K562 (cell line): ENCODE results near the gene ST6GAL1. TPM values are rescaled to one million over a fixed set of nuclear protein-coding genes. Genes with fewer than 3 reads are reported as not detected.
A peak's percentile ranks its signal among the peaks of the same experiment; 100 is the strongest.

ENCODE experiments used
- CBFB ChIP-seq: sonication (generic); formaldehyde crosslinking; IDR thresholded peaks from 2 replicates; pipeline ENCODE4 v1.4.0; 2020; ENCODE audit warnings: mild to moderate bottlenecking, missing genetic modification reagents
- CREM ChIP-seq: IDR thresholded peaks from 2 replicates; pipeline ENCODE4 v1.6.1; 2014; ENCODE audit warnings: antibody characterized with exemption, low read depth
- E2F1 ChIP-seq: sonication (generic); formaldehyde crosslinking; IDR thresholded peaks from 2 replicates; pipeline ENCODE4 v1.8.1; 2023; ENCODE audit warnings: mild to moderate bottlenecking, missing genetic modification reagents, moderate library complexity
- EP400 ChIP-seq: fragments of 450-650 bp; IDR thresholded peaks from 2 replicates; pipeline ENCODE4 v1.6.1; 2017; ENCODE audit warnings: antibody characterized with exemption, mild to moderate bottlenecking, moderate library complexity
- FOXM1 ChIP-seq, 2 experiments: fragments of 450-650 bp in 1 of 2; sonication (generic) in 1 of 2; formaldehyde crosslinking in 1 of 2; IDR thresholded peaks; 2 replicates each; pipeline versions ENCODE4 v1.6.1 to v1.9.0; 2017 to 2022; ENCODE audit warnings: low read depth in 2 of 2, mild to moderate bottlenecking in 2 of 2, missing genetic modification reagents in 1 of 2, moderate library complexity in 1 of 2
- POLR2B ChIP-seq: fragments of 450-650 bp; IDR thresholded peaks from 2 replicates; pipeline ENCODE4 v1.6.1; 2018; ENCODE audit warnings: low read depth; ENCODE audit not compliant: partially characterized antibody
- TBP ChIP-seq: optimal IDR thresholded peaks from 2 replicates; pipeline ENCODE3; 2011; ENCODE audit warnings: low read depth, low read length, improper control_type of control experiment
- VEZF1 ChIP-seq: fragments of 200-800 bp; sonication (Bioruptor generic); IDR thresholded peaks from 2 replicates; pipeline ENCODE4 v1.6.1; 2017; ENCODE audit warnings: missing genetic modification characterization, missing compliant biosample characterization
- polyA plus RNA-seq, 8 experiments: library from polyadenylated mRNA; depleted of rRNA in 4 of 8; stranded (reverse) in 5 of 8; unstranded in 3 of 8; fragments of >200 nt; fragmentation: Nextera tagmentation in 2 of 8; fragmentation: Illumina TruSeq in 1 of 8; extraction: Ambion mirVana in 2 of 8; extraction: Trizol in 1 of 8; gene quantifications; 2 replicates each; pipeline versions ENCODE4 v1.2.1 to v1.2.3, GENCODE V29; 2011 to 2014; ENCODE audit warnings: inconsistent platforms in 1 of 8, missing spikeins in 1 of 8
- total RNA-seq, 7 experiments: library from RNA; depleted of rRNA in 6 of 7; stranded (reverse); fragments of >200 nt in 6 of 7; fragmentation: Illumina TruSeq in 2 of 7; extraction: Trizol in 2 of 7; gene quantifications; 2 replicates each; pipeline versions ENCODE4 v1.2.1 to v1.2.3, GENCODE V29; 2011 to 2021; ENCODE audit warnings: low replicate concordance in 1 of 7
- TF ChIP-seq, protein P1 (sequence below), 2 experiments: fragments of 450-650 bp; formaldehyde crosslinking in 1 of 2; IDR thresholded peaks; 2 replicates each; pipeline versions ENCODE4 v1.4.0 to v1.6.1; 2014 to 2020; ENCODE audit warnings: mild to moderate bottlenecking in 2 of 2, borderline replicate concordance in 1 of 2, low read depth in 1 of 2
- TF ChIP-seq, protein P2 (sequence below): sonication (generic); formaldehyde crosslinking; IDR thresholded peaks from 2 replicates; pipeline ENCODE4 v1.8.0; 2022; ENCODE audit warnings: missing genetic modification reagents, mild to moderate bottlenecking, moderate library complexity, borderline replicate concordance
- TF ChIP-seq, protein P3 (sequence below), 3 experiments: fragments of 200-800 bp in 1 of 3; sonication (Bioruptor generic) in 1 of 3; sonication (generic) in 1 of 3; formaldehyde crosslinking in 1 of 3; IDR thresholded peaks; 2 replicates each; pipeline versions ENCODE4 v1.6.1 to v1.8.0; 2016 to 2022; ENCODE audit warnings: mild to moderate bottlenecking in 2 of 3, missing compliant biosample characterization in 2 of 3, missing genetic modification characterization in 2 of 3, missing genetic modification reagents in 1 of 3

ST6GAL1 gene
- total and polyA plus RNA-seq, 9 of the 15 experiments (the other 6 are each of a cell fraction or from before 2014, with no cell fraction given) = 31.9 to 145 (median 71.0) TPM

DNA sequence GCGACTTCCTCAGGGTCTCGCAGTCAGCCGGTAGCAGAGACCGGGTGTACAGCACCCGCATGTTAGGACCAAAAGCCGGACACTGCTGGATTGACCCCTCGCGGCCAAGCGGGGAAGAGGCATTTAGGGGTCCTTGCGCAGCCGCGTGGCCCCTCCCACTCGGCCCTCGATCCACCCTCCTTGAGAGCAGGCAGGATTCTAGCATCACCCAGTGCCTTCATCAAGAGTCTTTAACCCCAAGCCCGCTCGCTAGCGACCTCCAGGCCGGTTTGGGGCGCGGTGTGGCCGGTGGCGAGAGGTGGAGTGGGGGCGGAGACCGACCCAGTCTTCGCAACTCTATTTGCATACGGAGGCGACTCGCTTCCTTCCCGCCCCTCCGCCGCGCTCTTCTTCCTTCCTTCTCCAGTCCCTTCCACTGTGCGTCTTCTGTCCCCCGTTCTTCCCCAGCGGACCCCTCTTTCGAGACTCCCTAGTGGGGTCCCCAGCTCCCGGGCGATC, at the start of gene ST6GAL1 (continued):
- TF ChIP-seq, protein P1, sequence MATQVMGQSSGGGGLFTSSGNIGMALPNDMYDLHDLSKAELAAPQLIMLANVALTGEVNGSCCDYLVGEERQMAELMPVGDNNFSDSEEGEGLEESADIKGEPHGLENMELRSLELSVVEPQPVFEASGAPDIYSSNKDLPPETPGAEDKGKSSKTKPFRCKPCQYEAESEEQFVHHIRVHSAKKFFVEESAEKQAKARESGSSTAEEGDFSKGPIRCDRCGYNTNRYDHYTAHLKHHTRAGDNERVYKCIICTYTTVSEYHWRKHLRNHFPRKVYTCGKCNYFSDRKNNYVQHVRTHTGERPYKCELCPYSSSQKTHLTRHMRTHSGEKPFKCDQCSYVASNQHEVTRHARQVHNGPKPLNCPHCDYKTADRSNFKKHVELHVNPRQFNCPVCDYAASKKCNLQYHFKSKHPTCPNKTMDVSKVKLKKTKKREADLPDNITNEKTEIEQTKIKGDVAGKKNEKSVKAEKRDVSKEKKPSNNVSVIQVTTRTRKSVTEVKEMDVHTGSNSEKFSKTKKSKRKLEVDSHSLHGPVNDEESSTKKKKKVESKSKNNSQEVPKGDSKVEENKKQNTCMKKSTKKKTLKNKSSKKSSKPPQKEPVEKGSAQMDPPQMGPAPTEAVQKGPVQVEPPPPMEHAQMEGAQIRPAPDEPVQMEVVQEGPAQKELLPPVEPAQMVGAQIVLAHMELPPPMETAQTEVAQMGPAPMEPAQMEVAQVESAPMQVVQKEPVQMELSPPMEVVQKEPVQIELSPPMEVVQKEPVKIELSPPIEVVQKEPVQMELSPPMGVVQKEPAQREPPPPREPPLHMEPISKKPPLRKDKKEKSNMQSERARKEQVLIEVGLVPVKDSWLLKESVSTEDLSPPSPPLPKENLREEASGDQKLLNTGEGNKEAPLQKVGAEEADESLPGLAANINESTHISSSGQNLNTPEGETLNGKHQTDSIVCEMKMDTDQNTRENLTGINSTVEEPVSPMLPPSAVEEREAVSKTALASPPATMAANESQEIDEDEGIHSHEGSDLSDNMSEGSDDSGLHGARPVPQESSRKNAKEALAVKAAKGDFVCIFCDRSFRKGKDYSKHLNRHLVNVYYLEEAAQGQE (IDR thresholded peaks at IDR 0.05; ENCODE audit: borderline replicate concordance) = peak; percentile 81
- TF ChIP-seq, protein P1 (CRISPR knock-in tag; IDR thresholded peaks at IDR 0.05; ENCODE audit: low read depth) = no peak
- 0 out of 2 replicates have a peak, but pooled peaks have one; percentile 19 for TF ChIP-seq E2F1 (CRISPR knock-in tag)
- TF ChIP-seq TBP = peak; percentile 77
- peak; percentile 61 for TF ChIP-seq EP400
- TF ChIP-seq POLR2B = peak; percentile 89
- TF ChIP-seq, protein P2, sequence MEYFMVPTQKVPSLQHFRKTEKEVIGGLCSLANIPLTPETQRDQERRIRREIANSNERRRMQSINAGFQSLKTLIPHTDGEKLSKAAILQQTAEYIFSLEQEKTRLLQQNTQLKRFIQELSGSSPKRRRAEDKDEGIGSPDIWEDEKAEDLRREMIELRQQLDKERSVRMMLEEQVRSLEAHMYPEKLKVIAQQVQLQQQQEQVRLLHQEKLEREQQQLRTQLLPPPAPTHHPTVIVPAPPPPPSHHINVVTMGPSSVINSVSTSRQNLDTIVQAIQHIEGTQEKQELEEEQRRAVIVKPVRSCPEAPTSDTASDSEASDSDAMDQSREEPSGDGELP (CRISPR knock-in tag) = peak; percentile 84
- TF ChIP-seq, protein P3, sequence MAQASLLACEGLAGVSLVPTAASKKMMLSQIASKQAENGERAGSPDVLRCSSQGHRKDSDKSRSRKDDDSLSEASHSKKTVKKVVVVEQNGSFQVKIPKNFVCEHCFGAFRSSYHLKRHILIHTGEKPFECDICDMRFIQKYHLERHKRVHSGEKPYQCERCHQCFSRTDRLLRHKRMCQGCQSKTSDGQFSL (CRISPR knock-in tag; IDR thresholded peaks at IDR 0.05) = no peak
- TF ChIP-seq, protein P3 (tag; IDR thresholded peaks at IDR 0.05) = 0 out of 4 replicates have a peak, but pooled peaks of 1 of the 2 experiments have one; percentile 0
- TF ChIP-seq CREM = peak; percentile 51; the same call in 1 of the 2 replicates
- TF ChIP-seq FOXM1 (IDR thresholded peaks at IDR 0.05; ENCODE audit: low read depth) = peak; percentile 22; the same call in 1 of the 2 replicates
- no peak for TF ChIP-seq FOXM1 (CRISPR knock-in tag; IDR thresholded peaks at IDR 0.05; ENCODE audit: low read depth)
- no peak for TF ChIP-seq CBFB
- peak; percentile 56 for TF ChIP-seq VEZF1 (CRISPR knock-in tag)
